Hepatocyte (in vitro differentiated cells): ENCODE results near the gene ABHD3.

Experiments used
- EZH2 ChIP-seq: fragments of 200-600 bp; sonication (generic); IDR thresholded peaks from 2 replicates; pipeline ENCODE4 v1.6.1; 2016; ENCODE audit warnings: antibody characterized with exemption, mild to moderate bottlenecking, borderline replicate concordance
- EZH2phosphoT487 ChIP-seq: fragments of 200-600 bp; sonication (generic); IDR thresholded peaks from one replicate; pipeline ENCODE4 v1.6.1; 2018; ENCODE audit warnings: antibody characterized with exemption, mild to moderate bottlenecking, low read depth, moderate library complexity; ENCODE audit not compliant: unreplicated experiment, severe bottlenecking
- TF ChIP-seq, protein P1 (sequence below): fragments of 200-600 bp; sonication (generic); IDR thresholded peaks from 2 replicates; pipeline ENCODE4 v1.5.1; 2016; ENCODE audit warnings: antibody characterized with exemption, mild to moderate bottlenecking; ENCODE audit not compliant: poor library complexity

DNA sequence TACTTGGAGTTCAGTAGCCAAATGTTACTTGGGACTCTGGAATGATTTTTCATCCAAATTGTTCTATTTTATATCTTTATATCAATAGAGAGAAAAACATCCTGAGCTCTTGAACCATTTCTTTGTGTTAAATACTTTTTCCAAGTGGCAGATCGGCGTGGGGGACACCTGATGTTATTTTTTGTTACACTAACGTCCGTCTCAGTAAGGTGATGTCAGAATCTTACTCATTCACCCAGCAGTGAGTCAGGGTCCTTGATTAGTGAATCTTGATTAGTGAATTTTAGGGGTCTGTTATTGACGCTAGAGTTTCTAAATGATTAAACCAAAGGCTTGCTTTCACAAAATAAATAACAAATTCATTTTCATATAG lies 37.7 kb upstream of the ABHD3 start:
- TF ChIP-seq, protein P1, sequence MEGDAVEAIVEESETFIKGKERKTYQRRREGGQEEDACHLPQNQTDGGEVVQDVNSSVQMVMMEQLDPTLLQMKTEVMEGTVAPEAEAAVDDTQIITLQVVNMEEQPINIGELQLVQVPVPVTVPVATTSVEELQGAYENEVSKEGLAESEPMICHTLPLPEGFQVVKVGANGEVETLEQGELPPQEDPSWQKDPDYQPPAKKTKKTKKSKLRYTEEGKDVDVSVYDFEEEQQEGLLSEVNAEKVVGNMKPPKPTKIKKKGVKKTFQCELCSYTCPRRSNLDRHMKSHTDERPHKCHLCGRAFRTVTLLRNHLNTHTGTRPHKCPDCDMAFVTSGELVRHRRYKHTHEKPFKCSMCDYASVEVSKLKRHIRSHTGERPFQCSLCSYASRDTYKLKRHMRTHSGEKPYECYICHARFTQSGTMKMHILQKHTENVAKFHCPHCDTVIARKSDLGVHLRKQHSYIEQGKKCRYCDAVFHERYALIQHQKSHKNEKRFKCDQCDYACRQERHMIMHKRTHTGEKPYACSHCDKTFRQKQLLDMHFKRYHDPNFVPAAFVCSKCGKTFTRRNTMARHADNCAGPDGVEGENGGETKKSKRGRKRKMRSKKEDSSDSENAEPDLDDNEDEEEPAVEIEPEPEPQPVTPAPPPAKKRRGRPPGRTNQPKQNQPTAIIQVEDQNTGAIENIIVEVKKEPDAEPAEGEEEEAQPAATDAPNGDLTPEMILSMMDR, result no peak
- TF ChIP-seq EZH2, result no peak
- no peak for TF ChIP-seq EZH2phosphoT487
